ENCODE data around the gene IFT74. TPM values are rescaled to one million over a fixed set of nuclear protein-coding genes. Genes with fewer than 3 reads are reported as not detected.

Gene IFT74
- total and polyA plus RNA-seq, 12 donors: 5.8 to 13.4 (median 10.9) TPM

- H3K4me1 ChIP-seq: peaks cover 2 to 61% (median 23%) of the 10 kb centered on the region in 9 donors
- WGBS, 2 donors: 94 to 100% methylated on average over 1 of the region's 1 CpG
- intact Hi-C loops (cut with DNase I): loop anchor here in 1 of 10 donors (10.0 kb wide), 1 partner anchor 46 kb away; the partner anchor contains the start of gene CAAP1
Measured at GRCh38 chr9:26940779-26941178, 15.4 kb upstream of the IFT74 start.

DNA sequence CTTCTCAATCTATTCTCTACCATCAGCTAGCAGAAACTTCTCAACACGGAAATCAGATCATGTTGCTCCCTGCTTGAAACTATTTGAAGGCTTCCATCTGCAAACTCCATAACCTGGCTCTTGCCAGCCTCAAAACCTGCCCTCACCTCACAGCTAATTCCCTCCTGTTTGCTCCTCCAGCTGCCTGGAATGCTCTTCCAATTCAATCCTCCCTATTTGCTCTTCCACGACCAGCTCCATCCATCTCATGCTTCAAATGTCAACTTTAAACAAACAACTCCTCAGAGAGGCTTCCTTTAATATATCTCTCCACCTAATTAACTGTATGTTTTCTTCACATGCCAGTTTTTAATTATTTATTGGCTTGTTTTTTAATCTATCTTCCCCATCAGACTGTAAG, 10.6 kb upstream of the IFT74 start:
- intact Hi-C loops (cut with DNase I): loop anchor here in 5 of 10 donors (5.0 to 10.0 kb wide), 3 partner anchors 48 to 53 kb away; partner anchors contain the start of gene CAAP1 (in 4 of the 5)
- peak overlapping the region in 3 of 10 donors; percentile 97 to 98 (median 97) for H3K27ac ChIP-seq
- H3K4me3 ChIP-seq: peak overlapping the region in 9 of 10 donors; percentile 74 to 99 (median 95)
- DNase-seq (no peak), ATAC-seq (no peak)
- peaks cover 0 to 55% (median 36%) of the 10 kb centered on the region in 9 donors for H3K4me1 ChIP-seq
- peaks cover 0 to 6% (median 0%) of the 10 kb centered on the region in 9 donors for H3K36me3 ChIP-seq
- H3K27me3 ChIP-seq: no peaks in the 10 kb centered on the region
- TF ChIP-seq, protein P1, sequence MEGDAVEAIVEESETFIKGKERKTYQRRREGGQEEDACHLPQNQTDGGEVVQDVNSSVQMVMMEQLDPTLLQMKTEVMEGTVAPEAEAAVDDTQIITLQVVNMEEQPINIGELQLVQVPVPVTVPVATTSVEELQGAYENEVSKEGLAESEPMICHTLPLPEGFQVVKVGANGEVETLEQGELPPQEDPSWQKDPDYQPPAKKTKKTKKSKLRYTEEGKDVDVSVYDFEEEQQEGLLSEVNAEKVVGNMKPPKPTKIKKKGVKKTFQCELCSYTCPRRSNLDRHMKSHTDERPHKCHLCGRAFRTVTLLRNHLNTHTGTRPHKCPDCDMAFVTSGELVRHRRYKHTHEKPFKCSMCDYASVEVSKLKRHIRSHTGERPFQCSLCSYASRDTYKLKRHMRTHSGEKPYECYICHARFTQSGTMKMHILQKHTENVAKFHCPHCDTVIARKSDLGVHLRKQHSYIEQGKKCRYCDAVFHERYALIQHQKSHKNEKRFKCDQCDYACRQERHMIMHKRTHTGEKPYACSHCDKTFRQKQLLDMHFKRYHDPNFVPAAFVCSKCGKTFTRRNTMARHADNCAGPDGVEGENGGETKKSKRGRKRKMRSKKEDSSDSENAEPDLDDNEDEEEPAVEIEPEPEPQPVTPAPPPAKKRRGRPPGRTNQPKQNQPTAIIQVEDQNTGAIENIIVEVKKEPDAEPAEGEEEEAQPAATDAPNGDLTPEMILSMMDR (IDR thresholded peaks at IDR 0.05): no peak
- no peaks in the 10 kb centered on the region for H3K9me3 ChIP-seq
- 29 to 33% methylated on average over 2 of the region's 2 CpGs for WGBS, 2 donors

More at GRCh38 chr9:26940779-26941178, 15.4 kb upstream of the IFT74 start:
- TF ChIP-seq, protein P1 (IDR thresholded peaks at IDR 0.05): no peak
- peaks cover 0 to 6% (median 0%) of the 10 kb centered on the region in 9 donors for H3K36me3 ChIP-seq
- no peak overlapping the region for H3K4me3 ChIP-seq
- no peaks in the 10 kb centered on the region for H3K27me3 ChIP-seq
- DNase-seq (no peak), ATAC-seq (no peak)
- H3K27ac ChIP-seq: no peak overlapping the region
- peaks cover 0 to 23% (median 5%) of the 10 kb centered on the region in 11 donors for H3K9me3 ChIP-seq

DNA sequence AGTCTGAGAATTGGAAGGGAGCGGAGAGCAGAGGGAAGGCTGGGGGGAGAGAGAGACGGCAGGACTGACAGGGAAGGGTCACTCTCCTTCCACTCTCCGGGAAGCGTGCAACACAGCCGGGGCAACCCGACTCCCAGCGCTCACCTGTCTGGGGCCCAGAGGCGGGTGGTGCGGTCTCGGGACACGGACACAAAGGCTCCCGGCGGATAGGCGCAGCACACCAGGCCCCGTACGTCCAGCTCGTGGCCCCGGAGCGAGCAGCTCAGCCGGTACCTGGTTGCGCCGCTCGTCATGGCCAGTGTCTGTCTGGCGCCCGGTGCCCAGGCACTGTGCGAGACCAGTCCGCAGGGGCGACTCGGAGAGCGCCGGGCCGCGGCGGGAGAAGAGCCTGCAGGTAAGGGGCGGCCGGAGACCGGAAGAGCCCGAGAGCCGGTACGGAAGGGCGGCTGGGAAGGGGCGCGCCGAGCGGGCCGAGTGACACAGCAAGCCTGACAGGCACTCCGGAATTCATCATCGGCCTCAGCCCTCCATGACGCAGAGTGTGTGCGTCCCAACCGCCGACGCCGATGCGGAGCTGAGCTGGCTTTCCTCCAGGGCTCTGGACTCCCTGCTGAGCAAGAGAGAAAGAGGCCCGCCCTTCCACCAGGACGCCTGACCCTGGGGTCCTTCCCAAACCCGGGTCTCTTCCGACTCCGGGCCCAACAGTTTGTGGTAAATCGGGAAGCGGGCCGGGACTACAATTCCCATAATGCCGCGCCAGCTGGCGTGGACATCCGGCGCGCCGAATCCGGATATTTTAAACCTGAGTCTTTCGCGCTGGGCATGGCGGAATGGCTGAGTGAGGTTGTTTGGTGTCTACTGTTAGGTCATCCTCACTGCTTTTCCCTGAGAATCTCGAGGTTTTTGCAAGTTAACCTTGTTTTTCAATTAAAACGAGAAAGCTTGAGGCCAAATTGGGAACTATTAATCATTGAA, 9.2 kb upstream of the IFT74 start, which contains the start of gene PLAA:
Gene PLAA (minus strand): TSS at position 490 of the 975 bp plus-strand sequence. CDS start 197 bp downstream, at position 293.
- ATAC-seq (peak; percentile 99 to 100 (median 100)), DNase-seq (peak; percentile 85 to 91)
- intact Hi-C loops (cut with DNase I): loop anchor here in 7 of 10 donors (1.0 to 10.0 kb wide), 6 partner anchors 9 to 55 kb away; partner anchors contain the start of genes CAAP1 (in 6 of the 7) and IFT74 (in 2 of the 7)
- Histone ChIP-seq H3K4me1 (peaks cover 0 to 41% (median 36%) of the 10 kb centered on the region in 9 donors), H3K4me3 (peak within 1 kb of the TSS; percentile 74 to 99 (median 94)), H3K27me3 (no peaks in the 10 kb centered on the region), H3K36me3 (peaks cover 0 to 6% (median 0%) of the 10 kb centered on the region in 9 donors), H3K27ac (peak within 1 kb of the TSS; percentile 91 to 99 (median 96)), H3K9me3 (no peaks in the 10 kb centered on the region)
- TF ChIP-seq, protein P1 (IDR thresholded peaks at IDR 0.05): peak in 3 of 9 donors; percentile 25 to 36 (median 27)
- WGBS, 2 donors: 0% methylated on average over 73 to 76 of the region's 76 CpGs

DNA sequence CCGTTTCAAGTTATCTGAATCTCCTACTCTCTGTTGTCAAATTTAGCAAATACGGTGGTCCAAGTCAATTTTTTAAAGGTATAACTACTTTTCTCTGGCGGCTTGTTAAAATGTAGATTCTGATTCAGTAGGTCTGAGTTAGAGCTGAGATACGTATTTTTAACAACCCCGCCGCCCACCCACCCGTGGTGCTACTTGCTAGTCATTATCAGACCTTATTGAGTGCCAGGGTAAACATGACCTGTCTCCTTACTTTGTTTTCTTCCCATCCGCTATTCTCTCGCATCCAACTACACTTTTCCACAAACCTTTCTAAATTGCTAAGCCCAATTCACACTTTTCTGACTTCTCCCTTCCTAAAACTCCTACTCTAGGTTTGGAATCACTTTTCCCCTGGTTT, 8.5 kb upstream of the IFT74 start:
- H3K27me3 ChIP-seq: no peaks in the 10 kb centered on the region
- peak overlapping the region; percentile 74 to 99 (median 94) for H3K4me3 ChIP-seq
- ATAC-seq: no peak
- peaks cover 0 to 40% (median 36%) of the 10 kb centered on the region in 9 donors for H3K4me1 ChIP-seq
- peaks cover 0 to 6% (median 0%) of the 10 kb centered on the region in 9 donors for H3K36me3 ChIP-seq
- H3K27ac ChIP-seq: peak overlapping the region in 9 of 10 donors; percentile 93 to 99 (median 97)
- TF ChIP-seq, protein P1 (IDR thresholded peaks at IDR 0.05): no peak
- DNase-seq: no peak
- 2 to 5% methylated on average over 9 of the region's 9 CpGs for WGBS, 2 donors
- H3K9me3 ChIP-seq: no peaks in the 10 kb centered on the region
- intact Hi-C loops (cut with DNase I): loop anchor here in 7 of 10 donors (1.0 to 10.0 kb wide), 6 partner anchors 9 to 55 kb away; partner anchors contain the start of genes CAAP1 (in 6 of the 7) and IFT74 (in 2 of the 7)
